H1 (cell line): ENCODE measurements around the gene TNRC6C.
"Not testable (repeated sequence)": the region's sequence is repeated elsewhere in the genome, so short reads cannot be mapped to it uniquely, and the experiment has no call there.

ENCODE experiments used
- CREB1 ChIP-seq: IDR thresholded peaks from 2 replicates; pipeline ENCODE4 v1.6.1; 2012; ENCODE audit warnings: inconsistent platforms
- FOSL1 ChIP-seq: IDR thresholded peaks from 2 replicates; pipeline ENCODE4 v1.6.1; 2011; ENCODE audit warnings: mild to moderate bottlenecking, low read depth, low read length, moderate library complexity; ENCODE audit not compliant: insufficient read depth
- GABPA ChIP-seq: IDR thresholded peaks from 2 replicates; pipeline ENCODE4 v1.6.1; 2011; ENCODE audit warnings: mild to moderate bottlenecking, low read length, moderate library complexity, borderline replicate concordance; ENCODE audit not compliant: insufficient read depth
- KDM1A ChIP-seq: fragments of 200-600, 300-600 bp; sonication (generic); IDR thresholded peaks from 2 replicates; pipeline ENCODE4 v1.7.1; 2016; ENCODE audit warnings: mild to moderate bottlenecking, low read length, borderline replicate concordance
- POLR2A ChIP-seq, 2 experiments: IDR thresholded peaks; 1 replicate in 1 of 2; 2 replicates in 1 of 2; pipeline ENCODE4 v1.6.1; 2011; ENCODE audit warnings: low read depth in 2 of 2, low read length in 2 of 2, mild to moderate bottlenecking in 2 of 2; ENCODE audit errors: control extremely low read depth in 1 of 2
- POLR2AphosphoS5 ChIP-seq: IDR thresholded peaks from 2 replicates; pipeline ENCODE4 v1.6.1; 2011; ENCODE audit warnings: low read depth, low read length
- POU5F1 ChIP-seq: IDR thresholded peaks from 2 replicates; pipeline ENCODE4 v1.6.1; 2011; ENCODE audit warnings: low read depth, mild to moderate bottlenecking, low read length, moderate library complexity
- RFX5 ChIP-seq: IDR thresholded peaks from 2 replicates; pipeline ENCODE4 v1.6.1; 2011; ENCODE audit warnings: low read depth, low read length, improper control_type of control experiment, borderline replicate concordance
- SRF ChIP-seq: IDR thresholded peaks from 2 replicates; pipeline ENCODE4 v1.6.1; 2011; ENCODE audit warnings: mild to moderate bottlenecking, low read depth, low read length, moderate library complexity
- TF ChIP-seq, protein P1 (sequence below), 3 experiments: IDR thresholded peaks; 1 replicate in 2 of 3; 2 replicates in 1 of 3; pipeline versions ENCODE4 v1.5.1 to v1.6.1; 2011; ENCODE audit warnings: low read length in 3 of 3, mild to moderate bottlenecking in 3 of 3, inconsistent platforms in 2 of 3, low read depth in 1 of 3, moderate library complexity in 1 of 3; ENCODE audit not compliant: insufficient read depth in 1 of 3; ENCODE audit errors: control extremely low read depth in 1 of 3
- TF ChIP-seq, protein P2 (sequence below): IDR thresholded peaks from 2 replicates; pipeline ENCODE4 v1.6.1; 2011; ENCODE audit warnings: low read length, improper control_type of control experiment
- TF ChIP-seq, protein P3 (sequence below): IDR thresholded peaks from 2 replicates; pipeline ENCODE4 v1.6.1; 2012; ENCODE audit warnings: inconsistent platforms
- TF ChIP-seq, protein P4 (sequence below): IDR thresholded peaks from 2 replicates; pipeline ENCODE4 v1.6.1; 2012; ENCODE audit warnings: low read length, inconsistent platforms

DNA sequence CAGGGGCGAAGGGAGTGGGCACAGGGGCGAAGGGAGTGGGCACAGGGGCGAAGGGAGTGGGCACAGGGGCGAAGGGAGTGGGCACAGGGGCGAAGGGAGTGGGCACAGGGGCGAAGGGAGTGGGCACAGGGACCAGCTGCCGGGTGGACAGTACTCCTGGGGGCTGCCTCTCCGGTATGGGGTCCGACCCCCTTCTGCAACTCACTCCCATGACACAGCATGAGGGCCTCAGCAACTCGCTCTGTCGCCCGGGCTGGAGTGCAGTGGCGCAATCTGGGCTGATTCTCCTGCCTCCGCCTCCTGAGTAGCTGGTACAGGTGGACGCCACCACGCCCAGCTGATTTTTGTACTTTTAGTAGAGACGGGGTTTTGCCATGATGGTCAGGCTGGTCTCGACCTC is 157.3 kb downstream of the TNRC6C start:
- not testable (repeated sequence) for TF ChIP-seq KDM1A; POLR2A (IDR thresholded peaks at IDR 0.05; ENCODE audit: control extremely low read depth in 1 of 2, low read depth in 2 of 2, low read length in 2 of 2); GABPA; CREB1; POU5F1; FOSL1; SRF; POLR2AphosphoS5; RFX5
- TF ChIP-seq, protein P1, sequence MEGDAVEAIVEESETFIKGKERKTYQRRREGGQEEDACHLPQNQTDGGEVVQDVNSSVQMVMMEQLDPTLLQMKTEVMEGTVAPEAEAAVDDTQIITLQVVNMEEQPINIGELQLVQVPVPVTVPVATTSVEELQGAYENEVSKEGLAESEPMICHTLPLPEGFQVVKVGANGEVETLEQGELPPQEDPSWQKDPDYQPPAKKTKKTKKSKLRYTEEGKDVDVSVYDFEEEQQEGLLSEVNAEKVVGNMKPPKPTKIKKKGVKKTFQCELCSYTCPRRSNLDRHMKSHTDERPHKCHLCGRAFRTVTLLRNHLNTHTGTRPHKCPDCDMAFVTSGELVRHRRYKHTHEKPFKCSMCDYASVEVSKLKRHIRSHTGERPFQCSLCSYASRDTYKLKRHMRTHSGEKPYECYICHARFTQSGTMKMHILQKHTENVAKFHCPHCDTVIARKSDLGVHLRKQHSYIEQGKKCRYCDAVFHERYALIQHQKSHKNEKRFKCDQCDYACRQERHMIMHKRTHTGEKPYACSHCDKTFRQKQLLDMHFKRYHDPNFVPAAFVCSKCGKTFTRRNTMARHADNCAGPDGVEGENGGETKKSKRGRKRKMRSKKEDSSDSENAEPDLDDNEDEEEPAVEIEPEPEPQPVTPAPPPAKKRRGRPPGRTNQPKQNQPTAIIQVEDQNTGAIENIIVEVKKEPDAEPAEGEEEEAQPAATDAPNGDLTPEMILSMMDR (IDR thresholded peaks at IDR 0.05; ENCODE audit: control extremely low read depth in 1 of 3, insufficient read depth in 1 of 3, low read depth in 1 of 3, low read length in 3 of 3): not testable (repeated sequence)
- TF ChIP-seq, protein P2, sequence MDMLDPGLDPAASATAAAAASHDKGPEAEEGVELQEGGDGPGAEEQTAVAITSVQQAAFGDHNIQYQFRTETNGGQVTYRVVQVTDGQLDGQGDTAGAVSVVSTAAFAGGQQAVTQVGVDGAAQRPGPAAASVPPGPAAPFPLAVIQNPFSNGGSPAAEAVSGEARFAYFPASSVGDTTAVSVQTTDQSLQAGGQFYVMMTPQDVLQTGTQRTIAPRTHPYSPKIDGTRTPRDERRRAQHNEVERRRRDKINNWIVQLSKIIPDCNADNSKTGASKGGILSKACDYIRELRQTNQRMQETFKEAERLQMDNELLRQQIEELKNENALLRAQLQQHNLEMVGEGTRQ: not testable (repeated sequence)
- TF ChIP-seq, protein P3, sequence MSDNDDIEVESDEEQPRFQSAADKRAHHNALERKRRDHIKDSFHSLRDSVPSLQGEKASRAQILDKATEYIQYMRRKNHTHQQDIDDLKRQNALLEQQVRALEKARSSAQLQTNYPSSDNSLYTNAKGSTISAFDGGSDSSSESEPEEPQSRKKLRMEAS: not testable (repeated sequence)
- TF ChIP-seq, protein P4, sequence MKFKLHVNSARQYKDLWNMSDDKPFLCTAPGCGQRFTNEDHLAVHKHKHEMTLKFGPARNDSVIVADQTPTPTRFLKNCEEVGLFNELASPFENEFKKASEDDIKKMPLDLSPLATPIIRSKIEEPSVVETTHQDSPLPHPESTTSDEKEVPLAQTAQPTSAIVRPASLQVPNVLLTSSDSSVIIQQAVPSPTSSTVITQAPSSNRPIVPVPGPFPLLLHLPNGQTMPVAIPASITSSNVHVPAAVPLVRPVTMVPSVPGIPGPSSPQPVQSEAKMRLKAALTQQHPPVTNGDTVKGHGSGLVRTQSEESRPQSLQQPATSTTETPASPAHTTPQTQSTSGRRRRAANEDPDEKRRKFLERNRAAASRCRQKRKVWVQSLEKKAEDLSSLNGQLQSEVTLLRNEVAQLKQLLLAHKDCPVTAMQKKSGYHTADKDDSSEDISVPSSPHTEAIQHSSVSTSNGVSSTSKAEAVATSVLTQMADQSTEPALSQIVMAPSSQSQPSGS: not testable (repeated sequence)
